Cardiac fibroblast (primary cell): ENCODE measurements around the gene CNTN5.

Source experiments
- DNase-seq, 2 donors: peaks; one replicate each; pipeline versions ENCODE4 v3.0.0 to v3.0.0-alpha.2; 2010; ENCODE audit warnings: low read depth in 2 of 2
- H3K4me3 ChIP-seq, 2 donors: replicated peaks in 1 of 2; 1 replicate in 1 of 2; 2 replicates in 1 of 2; pipeline ENCODE4 v1.5.1; 2011; ENCODE audit warnings: low read depth in 2 of 2, low read length in 2 of 2, mild to moderate bottlenecking in 2 of 2, moderate library complexity in 1 of 2
- TF ChIP-seq, protein P1 (sequence below): IDR thresholded peaks from one replicate; pipeline ENCODE4 v1.5.1; 2011; ENCODE audit warnings: low read depth, mild to moderate bottlenecking, low read length, inconsistent platforms

CNTN5 gene

DNA sequence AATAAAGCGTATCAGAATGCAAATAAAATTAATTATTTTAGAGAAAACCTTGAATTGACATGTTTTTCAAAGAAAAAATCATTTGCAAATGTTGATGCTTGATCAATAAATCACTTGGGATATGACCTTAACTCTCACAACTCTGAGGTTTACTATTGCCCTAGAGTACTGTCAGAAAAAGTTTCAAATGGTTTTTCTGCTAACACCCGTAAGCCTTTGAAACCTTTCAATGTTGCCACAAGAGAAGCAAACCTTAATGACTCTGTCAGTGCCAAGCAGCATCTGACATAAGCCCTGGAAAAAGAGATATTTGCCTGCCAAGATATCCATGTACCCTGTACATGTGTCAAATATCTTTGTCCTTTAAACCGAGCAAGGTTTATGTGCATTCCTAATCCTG lies 1282.1 kb downstream of the CNTN5 start:
- DNase-seq: no peak
- TF ChIP-seq, protein P1, sequence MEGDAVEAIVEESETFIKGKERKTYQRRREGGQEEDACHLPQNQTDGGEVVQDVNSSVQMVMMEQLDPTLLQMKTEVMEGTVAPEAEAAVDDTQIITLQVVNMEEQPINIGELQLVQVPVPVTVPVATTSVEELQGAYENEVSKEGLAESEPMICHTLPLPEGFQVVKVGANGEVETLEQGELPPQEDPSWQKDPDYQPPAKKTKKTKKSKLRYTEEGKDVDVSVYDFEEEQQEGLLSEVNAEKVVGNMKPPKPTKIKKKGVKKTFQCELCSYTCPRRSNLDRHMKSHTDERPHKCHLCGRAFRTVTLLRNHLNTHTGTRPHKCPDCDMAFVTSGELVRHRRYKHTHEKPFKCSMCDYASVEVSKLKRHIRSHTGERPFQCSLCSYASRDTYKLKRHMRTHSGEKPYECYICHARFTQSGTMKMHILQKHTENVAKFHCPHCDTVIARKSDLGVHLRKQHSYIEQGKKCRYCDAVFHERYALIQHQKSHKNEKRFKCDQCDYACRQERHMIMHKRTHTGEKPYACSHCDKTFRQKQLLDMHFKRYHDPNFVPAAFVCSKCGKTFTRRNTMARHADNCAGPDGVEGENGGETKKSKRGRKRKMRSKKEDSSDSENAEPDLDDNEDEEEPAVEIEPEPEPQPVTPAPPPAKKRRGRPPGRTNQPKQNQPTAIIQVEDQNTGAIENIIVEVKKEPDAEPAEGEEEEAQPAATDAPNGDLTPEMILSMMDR: no peak

DNA sequence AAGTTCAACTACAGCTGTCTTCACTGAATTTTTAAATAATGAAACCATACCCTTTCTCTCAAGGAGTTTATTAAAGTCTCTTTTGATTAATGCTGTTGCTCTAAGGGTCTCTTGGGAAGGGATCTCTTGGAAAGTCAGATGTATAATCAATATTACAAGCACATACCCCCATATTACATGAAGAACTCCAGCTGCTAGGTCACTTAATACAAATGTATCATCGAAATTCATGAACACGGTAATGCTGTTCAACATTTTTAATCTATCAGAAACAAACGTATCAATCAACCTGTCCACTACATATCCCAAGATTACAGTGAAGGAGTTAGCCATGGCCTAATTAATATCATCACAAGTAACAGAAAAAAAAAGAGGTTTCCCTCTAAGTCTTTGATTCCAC lies 1283.1 kb downstream of the CNTN5 start:
- no peak for DNase-seq
- TF ChIP-seq, protein P1: no peak
- no peak overlapping the region for H3K4me3 ChIP-seq

More for the DNA sequence above, 1282.1 kb downstream of the CNTN5 start:
- H3K4me3 ChIP-seq: no peak overlapping the region

DNA sequence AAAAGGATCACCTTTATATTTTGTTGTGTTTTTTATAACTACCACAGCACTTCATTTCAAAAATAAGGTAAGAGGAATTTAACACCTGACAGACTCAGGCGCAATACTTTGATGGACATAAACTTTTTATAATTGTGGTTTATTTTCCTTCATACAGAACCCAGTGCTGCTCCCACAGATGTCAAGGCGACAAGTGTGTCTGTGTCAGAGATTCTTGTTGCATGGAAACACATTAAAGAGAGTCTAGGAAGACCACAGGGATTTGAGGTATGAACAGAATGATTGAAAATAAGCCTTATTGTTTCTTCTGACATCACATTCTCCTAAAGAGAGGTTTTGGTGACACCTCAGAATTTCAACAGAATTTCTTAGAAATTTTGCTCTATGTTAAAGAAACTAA lies 1287.5 kb downstream of the CNTN5 start:
- H3K4me3 ChIP-seq: no peak overlapping the region
- DNase-seq: no peak
- TF ChIP-seq, protein P1: no peak

GRCh38 chr11:100315946-100316345 lies 1295.2 kb downstream of the CNTN5 start:
- TF ChIP-seq, protein P1: no peak
- no peak overlapping the region for H3K4me3 ChIP-seq
- DNase-seq: no peak

- TF ChIP-seq, protein P1: no peak
- no peak for DNase-seq
Measured at GRCh38 chr11:100316952-100317351, 1296.2 kb downstream of the CNTN5 start.

GRCh38 chr11:100319691-100320090 lies 1298.9 kb downstream of the CNTN5 start:
- DNase-seq: no peak
- TF ChIP-seq, protein P1: no peak
- no peak overlapping the region for H3K4me3 ChIP-seq

More at GRCh38 chr11:100316952-100317351, 1296.2 kb downstream of the CNTN5 start:
- H3K4me3 ChIP-seq: no peak overlapping the region

DNA sequence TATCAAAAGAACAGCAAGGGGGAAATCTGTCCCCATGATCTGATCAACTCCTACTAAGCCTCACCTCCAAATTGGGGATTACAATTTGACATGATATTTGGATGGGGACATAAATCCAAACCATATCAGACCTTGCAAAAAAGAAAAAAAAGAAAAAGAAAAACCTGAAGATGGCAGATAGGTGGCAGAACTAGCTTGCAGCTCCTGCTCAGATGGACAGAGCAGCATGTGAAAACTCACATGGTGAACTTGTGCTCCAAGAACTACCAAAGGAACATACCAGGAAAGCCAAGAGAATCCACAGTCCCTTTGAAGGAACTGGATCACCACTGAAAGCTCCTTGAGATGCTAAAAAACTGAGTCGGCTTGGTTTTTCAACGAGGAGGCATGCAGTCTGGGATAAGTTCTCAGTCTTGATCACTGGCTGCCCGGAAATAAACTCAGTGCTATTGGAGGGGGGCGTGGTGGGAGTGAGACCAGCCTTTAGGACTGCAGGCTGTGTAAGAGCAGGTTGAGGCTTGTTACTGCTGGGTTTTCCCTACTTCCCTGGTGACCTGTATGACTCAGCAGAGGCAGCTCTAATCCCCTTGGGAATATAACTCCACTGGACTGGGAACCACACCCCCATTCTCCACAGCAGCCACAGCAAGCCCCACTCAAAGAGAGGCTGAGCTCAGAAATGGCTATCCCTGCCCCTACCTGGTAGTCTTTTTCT lies 1308.0 kb downstream of the CNTN5 start:
- no peak for DNase-seq
- TF ChIP-seq, protein P1: no peak
- no peak overlapping the region for H3K4me3 ChIP-seq
